PFSK-1 (cell line): ENCODE results near the gene MYO10.

ENCODE experiments used
- REST ChIP-seq, 2 experiments: IDR thresholded peaks; 2 replicates each; pipeline versions ENCODE4 v1.6.1 to v1.8.0; 2011 to 2012; ENCODE audit warnings: low read depth in 2 of 2, low read length in 2 of 2, control low read depth in 1 of 2, inconsistent platforms in 1 of 2, mild to moderate bottlenecking in 1 of 2, moderate library complexity in 1 of 2; ENCODE audit not compliant: insufficient read depth in 1 of 2
- SIN3A ChIP-seq: IDR thresholded peaks from 2 replicates; pipeline ENCODE4 v1.6.1; 2012; ENCODE audit warnings: mild to moderate bottlenecking, low read length, moderate library complexity, borderline replicate concordance; ENCODE audit not compliant: insufficient read depth

GRCh38 chr5:16931334-16932110, 4.6 kb downstream of the MYO10 start:
- TF ChIP-seq REST (IDR thresholded peaks at IDR 0.05; ENCODE audit: insufficient read depth in 1 of 2, low read depth in 2 of 2, low read length in 2 of 2) (no peak), SIN3A (no peak)
